ENCODE data around the gene PANK2.
A peak's percentile ranks its signal among the peaks of the same experiment; 100 is the strongest.
"Not testable (repeated sequence)": the region's sequence is repeated elsewhere in the genome, so short reads cannot be mapped to it uniquely, and the experiment has no call there.

The PANK2 gene

DNA sequence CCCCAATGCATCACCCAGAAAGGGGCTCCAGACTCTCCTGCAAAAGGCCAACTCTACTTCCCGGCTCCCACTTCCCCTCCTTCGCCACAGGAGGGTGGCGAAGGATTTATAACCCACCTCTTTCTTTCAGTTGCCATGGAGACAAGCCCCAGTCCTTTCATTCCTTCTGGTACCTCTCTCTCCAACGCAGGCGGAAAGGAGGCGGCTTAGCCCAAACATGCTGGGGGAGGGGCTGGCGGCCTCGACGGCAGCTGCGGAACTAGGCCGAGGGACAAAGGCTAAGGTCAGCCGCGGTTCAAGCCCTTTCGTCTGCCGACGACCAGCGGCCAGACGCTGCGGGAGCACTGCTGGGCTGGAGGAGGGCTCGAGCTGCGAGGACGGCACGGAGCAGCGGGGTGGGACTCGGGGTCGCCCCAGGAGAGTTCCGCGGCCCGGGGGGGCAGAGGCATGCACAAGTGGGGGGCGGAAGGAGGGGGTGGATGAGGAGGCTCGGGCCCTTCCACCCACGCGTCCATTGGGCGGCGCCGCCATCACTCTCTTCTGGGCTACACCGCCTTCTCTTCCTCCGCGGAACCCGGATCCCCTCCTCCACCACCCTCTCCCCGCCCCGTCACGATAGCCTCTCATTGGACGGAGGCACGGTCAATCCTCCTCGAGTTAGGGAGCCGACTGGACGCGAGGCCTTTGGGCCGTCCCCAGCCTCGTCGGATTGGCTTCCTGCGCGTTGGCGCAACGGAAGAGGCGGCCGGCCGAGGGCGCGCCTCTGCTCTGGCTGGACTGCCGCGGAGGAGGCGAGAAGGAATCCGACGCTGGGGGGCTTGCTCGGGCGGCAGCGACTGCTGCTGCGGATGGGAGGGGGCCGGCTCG is at the start of gene PANK2:
TSS of gene PANK2 (plus strand) at position 766 of the 867 bp plus-strand sequence.
- Histone ChIP-seq H3K4me1 (ENCODE audit: insufficient read depth, low read length) (peaks cover 49% of the 10 kb centered on the region), H3K27ac (ENCODE audit: low read length) (peak within 1 kb of the TSS; percentile 91), H3K79me2 (ENCODE audit: insufficient read depth, low read length) (peaks cover 74% of the 10 kb centered on the region), H4K20me1 (ENCODE audit: insufficient read depth, low read length) (peaks cover 41% of the 10 kb centered on the region), H3K9me3 (ENCODE audit: insufficient read depth, low read length, severe bottlenecking) (no peaks in the 10 kb centered on the region), H3K27me3 (ENCODE audit: insufficient read depth, low read length, poor library complexity) (no peaks in the 10 kb centered on the region), H3K9ac (ENCODE audit: low read depth, low read length) (peak within 1 kb of the TSS; percentile 87), H3K36me3 (ENCODE audit: insufficient read depth, low read length) (peaks cover 35% of the 10 kb centered on the region), H2AFZ (ENCODE audit: low read depth, low read length) (peak within 1 kb of the TSS; percentile 92), H3K4me2 (ENCODE audit: insufficient read depth, low read length) (peak within 1 kb of the TSS; percentile 78), H3K4me3 (ENCODE audit: low read depth in 1 of 2, low read length in 2 of 2) (peak within 1 kb of the TSS; percentile 83 to 92)
- peak; percentile 95 for ATAC-seq (ENCODE audit: insufficient read depth, low read depth)
- DNase-seq = peak; percentile 100
- no peak for TF ChIP-seq EZH2 (IDR thresholded peaks at IDR 0.05; ENCODE audit: borderline replicate concordance, low read depth, low read length, severe bottlenecking)
- TF ChIP-seq, protein P1, sequence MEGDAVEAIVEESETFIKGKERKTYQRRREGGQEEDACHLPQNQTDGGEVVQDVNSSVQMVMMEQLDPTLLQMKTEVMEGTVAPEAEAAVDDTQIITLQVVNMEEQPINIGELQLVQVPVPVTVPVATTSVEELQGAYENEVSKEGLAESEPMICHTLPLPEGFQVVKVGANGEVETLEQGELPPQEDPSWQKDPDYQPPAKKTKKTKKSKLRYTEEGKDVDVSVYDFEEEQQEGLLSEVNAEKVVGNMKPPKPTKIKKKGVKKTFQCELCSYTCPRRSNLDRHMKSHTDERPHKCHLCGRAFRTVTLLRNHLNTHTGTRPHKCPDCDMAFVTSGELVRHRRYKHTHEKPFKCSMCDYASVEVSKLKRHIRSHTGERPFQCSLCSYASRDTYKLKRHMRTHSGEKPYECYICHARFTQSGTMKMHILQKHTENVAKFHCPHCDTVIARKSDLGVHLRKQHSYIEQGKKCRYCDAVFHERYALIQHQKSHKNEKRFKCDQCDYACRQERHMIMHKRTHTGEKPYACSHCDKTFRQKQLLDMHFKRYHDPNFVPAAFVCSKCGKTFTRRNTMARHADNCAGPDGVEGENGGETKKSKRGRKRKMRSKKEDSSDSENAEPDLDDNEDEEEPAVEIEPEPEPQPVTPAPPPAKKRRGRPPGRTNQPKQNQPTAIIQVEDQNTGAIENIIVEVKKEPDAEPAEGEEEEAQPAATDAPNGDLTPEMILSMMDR (IDR thresholded peaks at IDR 0.05; ENCODE audit: borderline replicate concordance, extremely low read depth, low read length, poor library complexity, severe bottlenecking) = peak; percentile 82

GRCh38 chr20:3840201-3840600 is 49.0 kb upstream of the PANK2 start:
- not testable (repeated sequence) for H3K36me3 ChIP-seq (ENCODE audit: insufficient read depth, low read length); H3K4me2 ChIP-seq (ENCODE audit: insufficient read depth, low read length); DNase-seq; H2AFZ ChIP-seq (ENCODE audit: low read depth, low read length); H3K79me2 ChIP-seq (ENCODE audit: insufficient read depth, low read length); H3K27me3 ChIP-seq (ENCODE audit: insufficient read depth, low read length, poor library complexity); ATAC-seq (ENCODE audit: insufficient read depth, low read depth); H3K4me3 ChIP-seq (ENCODE audit: low read depth in 1 of 2, low read length in 2 of 2); H4K20me1 ChIP-seq (ENCODE audit: insufficient read depth, low read length); H3K9me3 ChIP-seq (ENCODE audit: insufficient read depth, low read length, severe bottlenecking); H3K9ac ChIP-seq (ENCODE audit: low read depth, low read length)
- Histone ChIP-seq H3K4me1 (ENCODE audit: insufficient read depth, low read length) (peaks cover 20% of the 10 kb centered on the region), H3K27ac (ENCODE audit: low read length) (peak overlapping the region; percentile 18; the same call in 1 of the 2 replicates)

- ATAC-seq (ENCODE audit: insufficient read depth, low read depth) (no peak), DNase-seq (no peak)
- H3K4me1 ChIP-seq (ENCODE audit: insufficient read depth, low read length) = peaks cover 34% of the 10 kb centered on the region
- no peak overlapping the region for H2AFZ ChIP-seq (ENCODE audit: low read depth, low read length)
- no peaks in the 10 kb centered on the region for H3K9me3 ChIP-seq (ENCODE audit: insufficient read depth, low read length, severe bottlenecking)
- H3K9ac ChIP-seq (ENCODE audit: low read depth, low read length) = no peak overlapping the region
- TF ChIP-seq EZH2 (IDR thresholded peaks at IDR 0.05; ENCODE audit: borderline replicate concordance, low read depth, low read length, severe bottlenecking) = no peak
- TF ChIP-seq, protein P1 (IDR thresholded peaks at IDR 0.05; ENCODE audit: borderline replicate concordance, extremely low read depth, low read length, poor library complexity, severe bottlenecking) = no peak
- H3K36me3 ChIP-seq (ENCODE audit: insufficient read depth, low read length) = peaks cover 5% of the 10 kb centered on the region; the same call in 1 of the 2 replicates
- no peak overlapping the region for H3K4me2 ChIP-seq (ENCODE audit: insufficient read depth, low read length)
- H3K79me2 ChIP-seq (ENCODE audit: insufficient read depth, low read length) = peaks cover 14% of the 10 kb centered on the region
- H3K27ac ChIP-seq (ENCODE audit: low read length) = no peak overlapping the region
- peaks cover under 1% of the 10 kb centered on the region for H4K20me1 ChIP-seq (ENCODE audit: insufficient read depth, low read length)
- H3K27me3 ChIP-seq (ENCODE audit: insufficient read depth, low read length, poor library complexity) = no peaks in the 10 kb centered on the region
- no peak overlapping the region for H3K4me3 ChIP-seq (ENCODE audit: low read depth in 1 of 2, low read length in 2 of 2)
Measured at GRCh38 chr20:3842348-3842930, 46.7 kb upstream of the PANK2 start.

DNA sequence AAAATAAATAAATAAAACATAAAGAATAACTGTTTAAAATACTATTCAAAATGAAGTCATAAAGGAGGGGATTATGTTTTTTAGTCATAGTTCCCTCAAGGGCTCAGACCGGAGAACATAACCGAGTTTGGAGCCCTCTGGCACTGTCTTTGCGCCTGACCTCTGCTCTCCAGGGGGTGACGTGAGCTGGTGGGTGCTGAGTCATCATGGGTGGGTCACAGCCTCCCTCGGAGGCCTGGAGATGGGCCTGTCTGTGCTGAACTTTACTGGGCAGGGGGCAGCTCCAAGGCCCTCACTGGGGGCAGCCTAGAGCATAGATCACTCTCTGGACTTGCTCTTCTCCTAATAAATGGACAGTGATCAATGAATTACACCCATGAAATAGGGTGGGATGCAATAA is 45.7 kb upstream of the PANK2 start:
- no peak for TF ChIP-seq EZH2 (IDR thresholded peaks at IDR 0.05; ENCODE audit: borderline replicate concordance, low read depth, low read length, severe bottlenecking)
- TF ChIP-seq, protein P1 (IDR thresholded peaks at IDR 0.05; ENCODE audit: borderline replicate concordance, extremely low read depth, low read length, poor library complexity, severe bottlenecking) = no peak
- Histone ChIP-seq H2AFZ (ENCODE audit: low read depth, low read length) (no peak overlapping the region), H3K4me2 (ENCODE audit: insufficient read depth, low read length) (no peak overlapping the region), H3K9me3 (ENCODE audit: insufficient read depth, low read length, severe bottlenecking) (no peaks in the 10 kb centered on the region), H3K27me3 (ENCODE audit: insufficient read depth, low read length, poor library complexity) (no peaks in the 10 kb centered on the region), H3K36me3 (ENCODE audit: insufficient read depth, low read length) (peaks cover 10% of the 10 kb centered on the region; the same call in 1 of the 2 replicates), H3K4me1 (ENCODE audit: insufficient read depth, low read length) (peaks cover 44% of the 10 kb centered on the region), H4K20me1 (ENCODE audit: insufficient read depth, low read length) (peaks cover 9% of the 10 kb centered on the region), H3K9ac (ENCODE audit: low read depth, low read length) (no peak overlapping the region), H3K27ac (ENCODE audit: low read length) (no peak overlapping the region), H3K79me2 (ENCODE audit: insufficient read depth, low read length) (peaks cover 24% of the 10 kb centered on the region), H3K4me3 (ENCODE audit: low read depth in 1 of 2, low read length in 2 of 2) (no peak overlapping the region)
- ATAC-seq (ENCODE audit: insufficient read depth, low read depth) (no peak), DNase-seq (no peak)

GRCh38 chr20:3843990-3844619 is 45.1 kb upstream of the PANK2 start:
- not testable (repeated sequence) for H2AFZ ChIP-seq (ENCODE audit: low read depth, low read length); H3K27ac ChIP-seq (ENCODE audit: low read length); H3K4me3 ChIP-seq (ENCODE audit: low read depth in 1 of 2, low read length in 2 of 2); ATAC-seq (ENCODE audit: insufficient read depth, low read depth); H3K9ac ChIP-seq (ENCODE audit: low read depth, low read length); DNase-seq; H3K9me3 ChIP-seq (ENCODE audit: insufficient read depth, low read length, severe bottlenecking); H3K4me2 ChIP-seq (ENCODE audit: insufficient read depth, low read length); H3K27me3 ChIP-seq (ENCODE audit: insufficient read depth, low read length, poor library complexity)
- peaks cover 44% of the 10 kb centered on the region for H3K4me1 ChIP-seq (ENCODE audit: insufficient read depth, low read length)
- H3K36me3 ChIP-seq (ENCODE audit: insufficient read depth, low read length) = peaks cover 12% of the 10 kb centered on the region; the same call in 1 of the 2 replicates
- peaks cover 11% of the 10 kb centered on the region for H4K20me1 ChIP-seq (ENCODE audit: insufficient read depth, low read length)
- peaks cover 30% of the 10 kb centered on the region for H3K79me2 ChIP-seq (ENCODE audit: insufficient read depth, low read length)
